Measurements from ENCODE around the gene SNRNP70.

- TF ChIP-seq CTCF (conservative IDR thresholded peaks at IDR 0.05 in 1 of 2, IDR thresholded peaks at IDR 0.05 in 1 of 2; ENCODE audit: low read depth in 1 of 2, low read length in 2 of 2) (no peak), EZH2 (IDR thresholded peaks at IDR 0.05; ENCODE audit: low read length, missing control alignments) (no peak)
Observed at GRCh38 chr19:49061445-49061844, 23.8 kb upstream of the SNRNP70 start.
